HG02840 (cell line): ENCODE data around the gene KAZN.

Source experiments
- ATAC-seq: cut with Tn5 transposase; IDR thresholded peaks from one replicate; pipeline ENCODE4 v1.9.1; 2021; ENCODE audit warnings: mild to moderate bottlenecking, moderate library complexity, moderate number of reproducible peaks; ENCODE audit not compliant: unreplicated experiment, low FRiP score

Gene KAZN

DNA sequence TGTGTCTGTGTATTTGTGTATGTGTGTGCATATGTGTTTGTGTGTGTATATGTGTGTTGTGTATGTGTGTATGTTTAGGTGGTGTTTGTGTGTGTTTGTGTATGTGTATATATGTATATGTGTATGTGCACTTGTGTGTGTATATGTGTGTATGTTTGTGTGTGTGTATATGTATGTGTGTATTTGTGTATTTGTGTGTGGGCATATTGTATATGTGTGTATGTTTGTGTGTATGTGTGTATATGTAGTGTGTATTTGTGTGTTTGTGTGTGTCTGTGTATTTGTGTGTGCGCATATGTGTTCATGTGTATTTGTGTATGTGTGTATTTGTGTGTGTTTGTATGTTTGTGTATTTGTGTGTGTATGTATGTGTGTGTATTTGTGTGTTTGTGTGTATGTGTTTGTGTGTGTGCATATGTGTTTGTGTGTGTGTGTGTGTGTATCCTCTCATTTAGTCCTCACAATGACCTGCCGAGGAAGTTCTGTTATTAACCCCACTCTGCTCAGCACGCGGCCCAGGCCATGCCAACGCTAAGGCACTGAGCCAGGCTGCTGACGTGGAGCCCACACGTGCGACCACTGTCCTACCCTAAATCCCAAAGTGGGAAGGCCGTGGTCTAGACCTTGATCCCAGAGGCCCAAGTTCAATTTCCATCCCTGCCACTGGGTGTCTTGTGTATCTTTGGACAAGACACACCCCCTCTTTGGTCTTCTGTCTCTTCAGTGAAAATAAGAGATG is 511.8 kb downstream of the KAZN start:
- no peak for ATAC-seq

DNA sequence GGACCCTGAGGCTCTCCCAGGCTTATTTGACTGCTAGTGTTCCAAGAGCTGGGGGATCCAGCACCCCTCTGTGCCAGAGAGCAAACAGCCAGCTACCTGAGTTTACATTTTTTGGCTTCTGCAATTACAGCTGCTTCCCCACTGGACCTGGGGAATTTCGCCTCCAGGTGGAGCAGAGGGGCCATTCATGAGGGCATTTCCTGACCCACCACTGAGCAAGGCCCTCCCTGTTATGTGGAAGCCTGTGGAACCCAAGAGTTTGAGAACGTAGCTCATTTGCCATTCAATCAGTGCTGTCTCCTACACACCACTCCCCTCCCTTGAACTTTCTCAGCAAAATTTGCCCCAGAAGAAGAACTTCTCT is 512.4 kb downstream of the KAZN start:
- ATAC-seq = no peak

DNA sequence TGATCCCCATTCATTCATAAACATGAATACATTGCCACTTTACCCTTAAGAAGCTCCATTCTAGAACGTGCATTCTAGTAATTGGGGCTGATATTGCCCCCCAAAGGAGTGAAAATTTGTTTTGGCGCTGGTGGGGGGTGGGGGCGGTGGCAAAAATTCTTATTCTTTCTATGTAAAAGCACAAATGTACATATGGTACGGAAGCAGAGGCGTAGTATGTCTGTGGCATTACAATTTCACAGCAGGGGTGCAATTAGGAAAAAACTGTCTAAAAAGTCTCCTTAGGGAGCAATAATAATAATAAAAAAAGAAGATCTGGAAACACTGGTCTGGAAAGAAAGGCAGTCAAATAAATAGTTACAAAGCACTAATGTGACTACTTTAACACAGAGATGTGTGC is 514.7 kb downstream of the KAZN start:
- no peak for ATAC-seq

DNA sequence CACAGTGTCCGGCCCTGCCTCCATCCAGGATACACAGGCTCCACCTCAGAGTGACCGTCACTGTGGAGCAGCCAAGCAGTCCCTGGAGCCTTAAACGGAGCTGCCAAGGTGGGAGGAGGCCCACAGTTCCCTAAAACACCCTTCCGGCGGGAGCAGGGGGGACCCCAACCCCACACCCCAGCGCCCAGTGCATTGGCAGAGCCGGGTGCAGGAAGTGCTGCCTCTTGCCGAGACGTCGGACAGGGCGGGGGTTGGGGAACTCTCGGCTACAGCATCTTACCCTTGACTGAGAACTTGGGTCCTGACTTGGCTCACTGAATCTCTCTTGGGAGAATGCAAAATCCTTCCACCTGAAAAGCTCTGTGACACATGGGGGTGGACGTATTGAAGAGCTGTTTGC is 516.4 kb downstream of the KAZN start:
- no peak for ATAC-seq

DNA sequence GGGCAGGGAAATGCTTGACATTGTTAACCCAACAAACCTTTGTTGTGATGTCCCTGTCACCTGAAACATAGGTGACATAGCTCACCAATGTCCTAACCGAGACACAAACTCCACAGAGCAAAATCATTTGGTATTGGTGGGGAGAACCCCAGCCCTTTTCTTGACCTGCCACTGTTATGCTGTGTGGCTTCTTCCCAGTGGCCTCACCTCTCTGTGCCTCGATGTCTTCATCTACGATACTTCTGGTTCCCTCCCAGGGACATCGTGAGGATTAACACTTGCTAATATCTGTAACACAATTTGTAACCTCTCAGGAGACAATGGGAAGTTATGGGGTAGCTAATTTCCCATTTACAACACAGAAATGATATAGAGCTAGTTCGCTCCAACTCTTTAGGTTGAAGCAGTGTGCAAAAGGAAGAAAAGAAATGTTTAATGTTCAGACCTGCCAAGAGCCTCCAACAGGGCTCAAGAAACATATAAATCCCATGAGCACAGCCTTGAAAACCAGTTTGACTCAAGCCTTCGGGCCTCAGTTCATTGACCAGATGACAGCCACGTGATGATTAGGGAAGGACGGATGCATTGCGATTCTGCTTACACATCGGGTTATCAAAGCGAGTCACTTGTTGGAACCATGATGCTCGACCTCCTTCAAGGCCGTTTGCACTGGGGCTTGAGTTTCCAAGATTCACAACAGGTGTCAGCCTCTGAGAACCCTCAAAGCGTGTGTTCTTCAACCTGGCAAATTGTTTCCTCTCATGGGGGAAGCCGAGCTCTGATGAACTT is 517.3 kb downstream of the KAZN start:
- no peak for ATAC-seq

DNA sequence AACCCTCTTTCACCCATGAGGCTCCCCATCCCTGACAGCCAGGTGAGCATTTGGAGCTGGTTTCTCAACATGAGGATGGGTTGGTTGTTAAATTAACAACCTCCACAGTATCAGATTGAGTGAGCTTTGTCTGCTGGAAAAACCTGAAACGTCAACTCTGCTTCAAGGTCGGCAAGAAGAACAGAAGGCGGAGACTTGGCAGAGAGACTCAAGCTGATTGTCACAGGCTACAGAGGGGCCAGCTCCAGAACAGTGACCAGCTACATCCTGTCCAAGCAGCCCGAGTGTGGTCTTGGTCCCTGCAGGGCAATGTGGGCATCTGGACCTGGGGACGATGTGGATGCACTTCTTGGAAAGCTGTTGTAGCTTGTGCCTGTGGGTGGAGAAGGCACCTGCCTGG is 518.5 kb downstream of the KAZN start:
- ATAC-seq = no peak

DNA sequence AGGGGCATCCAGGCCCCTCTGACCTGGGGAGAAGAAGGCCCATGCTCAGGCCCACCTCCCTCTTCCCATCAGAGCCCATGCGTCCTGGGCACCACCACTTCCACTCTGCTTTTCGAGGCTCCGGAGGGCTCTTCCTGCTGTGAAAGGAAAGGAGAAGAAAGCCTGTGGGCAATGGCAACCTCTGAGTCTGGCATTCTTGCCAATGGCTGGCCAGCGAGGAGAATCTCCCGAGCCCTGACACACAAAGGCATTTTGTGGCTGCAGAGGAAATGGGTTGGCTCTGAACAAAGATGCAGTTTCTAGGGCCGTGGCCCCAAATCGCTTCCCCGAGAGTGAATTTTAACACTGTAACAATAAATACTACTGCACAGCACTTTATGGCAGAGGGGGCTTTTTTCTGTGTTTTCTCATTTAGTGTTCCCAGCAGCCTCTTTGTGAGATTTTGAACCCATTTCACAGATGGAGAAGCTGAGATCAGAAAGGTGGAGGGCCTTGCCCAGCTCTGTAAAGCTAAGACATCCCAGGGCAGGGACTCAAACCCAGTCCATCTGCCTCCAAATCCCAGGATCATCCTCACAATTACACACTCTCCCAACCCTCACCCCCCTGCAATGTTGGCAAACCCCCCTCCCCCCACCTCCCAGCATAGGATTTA is 519.3 kb downstream of the KAZN start:
- ATAC-seq = no peak

DNA sequence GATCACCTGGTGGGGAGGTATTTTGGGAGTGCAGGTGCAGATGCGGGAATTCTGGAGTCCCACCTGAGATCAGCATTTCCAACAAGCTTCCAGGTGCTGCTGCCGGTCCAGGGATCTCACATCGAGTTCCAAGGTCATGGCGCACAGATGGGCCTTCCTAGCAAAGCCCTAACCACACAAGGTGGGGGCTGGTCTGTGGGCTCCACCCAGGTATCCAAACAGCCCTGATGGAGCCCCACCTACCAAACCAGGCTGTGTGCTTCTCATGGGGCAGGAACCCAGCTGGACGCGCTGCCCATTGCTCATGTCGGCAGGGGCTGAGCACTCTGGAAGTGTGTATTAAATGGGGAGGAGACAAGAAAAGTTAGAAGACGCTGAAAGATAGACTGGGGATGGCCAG is 520.1 kb downstream of the KAZN start:
- ATAC-seq = no peak

DNA sequence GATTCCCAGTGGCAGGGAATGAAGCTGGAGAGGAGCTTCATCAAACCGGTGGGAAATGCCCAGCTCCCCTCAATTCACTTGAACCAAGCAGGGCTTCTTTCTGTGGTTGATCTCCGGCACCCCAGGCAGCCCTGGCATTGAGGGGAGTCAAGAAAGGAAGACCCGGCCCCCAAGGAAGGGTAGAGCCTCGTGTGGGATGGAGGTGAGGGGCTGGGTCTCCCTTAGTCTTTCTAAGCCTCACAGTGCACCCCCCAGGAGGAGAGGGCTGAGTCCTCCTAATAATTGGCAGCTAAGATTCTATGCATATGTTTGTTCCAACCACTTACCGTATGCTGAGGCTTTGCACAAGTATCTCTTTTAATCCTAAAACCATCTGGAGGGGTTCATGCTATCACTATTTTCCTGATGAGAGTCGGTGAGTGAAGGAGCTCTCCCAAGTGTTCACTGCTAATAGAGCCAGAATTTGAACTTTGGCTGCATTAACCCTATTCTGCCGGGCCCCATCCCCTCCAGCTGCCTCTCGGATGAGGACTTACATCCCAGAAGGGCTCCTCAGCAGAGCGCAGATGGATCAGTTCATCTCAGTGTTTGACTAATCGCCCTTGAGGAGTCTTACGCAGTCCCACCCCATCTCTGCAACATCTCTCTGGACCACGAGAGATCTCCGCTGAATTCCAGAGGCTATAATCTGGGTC is 521.9 kb downstream of the KAZN start:
- ATAC-seq = no peak

DNA sequence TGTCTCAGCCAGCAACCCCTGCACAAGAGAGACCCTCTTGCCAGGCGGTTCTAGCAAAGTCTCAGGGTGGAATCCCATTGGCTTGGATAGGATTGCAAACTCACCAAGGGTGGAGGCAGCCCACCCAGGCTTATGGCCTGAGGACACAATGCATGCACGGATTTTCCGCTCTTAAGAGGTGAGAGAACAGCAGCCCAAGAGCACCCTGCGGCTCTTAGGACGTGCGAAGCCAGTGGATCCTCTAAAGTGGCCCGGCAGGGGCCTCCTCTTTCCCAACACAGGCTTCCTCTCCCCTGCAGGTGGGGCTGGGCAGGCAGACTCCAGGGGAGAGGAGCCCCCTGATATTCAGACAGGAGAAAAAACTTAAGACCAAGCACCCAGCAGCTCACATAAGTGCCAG is 523.8 kb downstream of the KAZN start:
- no peak for ATAC-seq

DNA sequence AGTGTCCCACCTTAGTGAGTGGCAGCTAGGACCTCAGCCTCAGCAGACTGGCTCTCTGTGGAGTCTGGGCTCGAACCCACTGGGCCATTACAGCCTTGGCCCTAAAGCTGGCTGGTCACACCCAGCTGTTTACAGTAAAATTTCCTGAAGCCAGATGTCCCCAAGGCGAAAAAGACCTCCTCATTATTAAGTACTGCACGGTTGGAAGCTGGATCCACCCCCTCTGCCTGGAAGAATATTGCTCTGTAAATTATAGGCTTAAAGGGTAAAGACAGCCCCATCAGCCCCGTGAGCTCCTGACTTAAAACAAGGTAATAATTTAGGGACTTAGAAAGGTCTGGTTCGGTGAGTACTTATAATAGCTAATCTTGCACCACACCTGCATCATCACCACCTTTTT is 524.8 kb downstream of the KAZN start:
- ATAC-seq = no peak

DNA sequence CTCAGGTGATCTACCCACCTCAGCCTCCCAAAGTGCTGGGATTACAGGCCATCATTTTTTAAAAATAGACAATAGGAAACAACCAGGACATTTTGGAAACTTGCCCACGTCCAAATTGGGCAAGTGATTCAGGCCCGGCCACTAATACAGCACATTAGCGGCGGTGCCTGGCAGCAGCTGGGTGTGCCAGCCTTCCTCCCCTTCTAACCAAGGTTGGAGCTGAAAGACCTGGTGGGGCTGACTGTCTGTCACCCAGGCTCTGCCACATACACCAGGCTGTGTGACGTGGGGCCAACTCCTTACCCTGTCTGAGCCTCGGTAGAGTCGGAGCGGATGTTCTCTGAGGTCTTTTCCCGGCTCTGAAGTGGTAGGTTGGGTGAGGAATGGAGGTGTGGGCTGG is 525.4 kb downstream of the KAZN start:
- no peak for ATAC-seq

DNA sequence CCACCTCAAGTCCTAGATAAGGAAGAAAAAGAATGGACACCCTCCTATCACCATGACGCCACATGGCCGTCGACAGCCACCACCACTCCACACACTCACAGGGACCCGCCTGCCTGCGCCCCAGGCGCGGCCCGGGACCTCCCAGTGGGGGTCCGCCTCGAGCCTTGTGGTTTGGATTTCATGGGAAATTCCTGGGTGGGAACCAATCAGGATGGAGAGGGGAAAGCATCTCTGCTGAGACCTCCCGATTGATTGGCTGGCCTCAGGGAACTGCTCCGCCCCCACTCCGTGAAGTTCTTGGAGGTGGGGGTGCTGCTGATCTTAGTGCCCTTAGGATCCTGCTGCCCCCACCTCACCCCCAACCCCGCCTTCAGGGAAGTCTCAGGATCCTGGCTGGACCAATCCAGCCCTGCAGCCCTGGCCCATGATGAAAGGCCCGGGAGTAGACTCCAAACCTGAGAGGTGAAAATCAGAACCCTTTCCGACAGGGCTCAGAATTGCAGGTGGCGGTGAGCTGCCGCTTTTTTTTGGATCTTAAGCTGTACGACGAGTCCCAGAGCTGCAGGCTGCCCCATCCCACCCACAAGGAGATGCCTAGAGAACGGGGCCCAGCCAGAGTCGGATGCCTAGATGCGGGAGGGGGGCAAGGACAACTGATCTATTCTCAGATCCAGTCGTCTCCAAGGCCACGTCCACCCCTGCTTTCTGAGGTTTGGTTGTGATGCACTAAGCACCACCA is 526.0 kb downstream of the KAZN start:
- no peak for ATAC-seq

DNA sequence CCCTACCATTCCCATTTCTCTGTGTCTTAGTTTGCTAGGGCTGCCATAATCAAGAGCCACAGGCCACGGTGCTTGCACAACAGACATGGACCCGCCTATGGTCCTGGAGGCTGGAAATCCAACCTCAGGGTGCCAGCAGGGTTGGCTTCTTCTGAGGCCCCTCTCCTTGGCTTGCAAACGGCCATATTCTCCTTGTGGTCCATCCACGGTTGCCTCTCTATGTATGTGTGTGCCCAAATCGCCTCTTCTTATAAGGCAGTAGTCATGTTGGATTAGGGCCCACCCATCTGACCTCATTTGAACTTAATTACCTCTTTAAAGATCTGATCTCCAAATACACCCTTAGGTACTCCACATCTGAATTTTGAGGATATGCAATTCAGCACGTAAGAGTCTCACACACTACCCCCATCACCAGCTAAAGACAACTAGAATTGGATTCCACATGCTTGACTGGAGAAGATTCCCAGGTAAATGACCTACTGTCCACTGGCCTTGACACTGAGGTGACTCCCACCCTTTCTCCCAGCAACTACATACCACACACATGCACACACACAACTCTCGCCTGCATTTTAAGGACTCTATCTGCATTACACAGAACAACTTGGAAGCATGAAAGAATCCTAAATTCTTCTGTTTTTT is 526.7 kb downstream of the KAZN start:
- no peak for ATAC-seq

DNA sequence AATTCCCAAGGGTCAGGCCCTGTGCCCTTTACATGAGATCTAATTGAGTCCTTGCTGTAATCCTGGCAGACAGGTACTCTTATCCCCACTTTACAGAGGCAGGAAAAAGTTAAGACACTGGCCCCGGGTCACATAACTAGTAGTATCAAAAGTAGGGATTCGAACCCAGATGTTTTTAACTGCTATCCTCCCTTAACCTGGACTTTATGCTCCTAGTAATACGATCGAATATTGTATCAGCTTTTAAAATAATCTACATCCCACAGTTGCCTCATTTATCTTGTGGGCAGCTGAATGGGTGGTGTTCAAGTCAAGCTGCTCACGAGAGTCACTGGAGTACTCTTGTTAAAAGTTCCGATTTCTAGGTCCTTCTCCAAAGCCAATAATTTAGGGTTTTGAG is 529.6 kb downstream of the KAZN start:
- ATAC-seq = no peak

DNA sequence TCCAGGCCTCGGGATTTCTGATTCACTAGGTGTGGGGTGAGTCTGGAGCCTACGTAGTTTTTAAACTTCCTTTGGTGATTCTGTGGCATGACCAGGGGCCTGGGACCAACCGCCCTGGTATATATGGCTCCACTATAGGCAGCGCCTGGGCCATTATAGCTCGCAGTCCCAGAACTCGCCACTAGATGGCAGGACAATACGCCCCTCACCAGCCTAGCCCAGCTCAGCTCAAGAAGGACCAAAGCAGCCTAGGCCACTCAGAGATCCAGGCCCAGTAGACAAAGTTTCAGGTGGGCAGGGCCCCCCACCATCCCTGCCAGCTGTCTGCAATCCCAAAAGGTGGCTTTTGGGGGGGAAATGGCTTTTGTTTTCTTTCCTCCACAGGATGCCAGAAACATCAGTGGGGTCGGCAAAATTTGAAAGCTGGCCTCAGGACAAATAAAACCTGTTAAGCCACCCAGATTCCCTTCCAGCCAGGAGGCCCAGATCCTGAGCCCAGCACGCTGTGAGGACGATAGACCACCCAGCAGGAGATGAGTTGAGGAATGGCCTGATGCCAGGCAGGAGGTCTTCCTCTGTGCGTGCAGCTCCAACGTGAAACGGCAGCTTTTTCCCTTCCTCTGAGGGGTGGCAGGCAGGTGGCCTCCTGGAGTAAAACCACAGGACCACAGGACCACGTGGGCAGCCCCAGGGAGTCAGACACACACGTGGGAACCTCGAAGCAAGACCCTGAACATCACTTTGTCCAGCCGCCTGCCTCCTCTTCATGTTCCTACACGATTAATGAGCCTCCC is 530.2 kb downstream of the KAZN start:
- ATAC-seq = no peak

DNA sequence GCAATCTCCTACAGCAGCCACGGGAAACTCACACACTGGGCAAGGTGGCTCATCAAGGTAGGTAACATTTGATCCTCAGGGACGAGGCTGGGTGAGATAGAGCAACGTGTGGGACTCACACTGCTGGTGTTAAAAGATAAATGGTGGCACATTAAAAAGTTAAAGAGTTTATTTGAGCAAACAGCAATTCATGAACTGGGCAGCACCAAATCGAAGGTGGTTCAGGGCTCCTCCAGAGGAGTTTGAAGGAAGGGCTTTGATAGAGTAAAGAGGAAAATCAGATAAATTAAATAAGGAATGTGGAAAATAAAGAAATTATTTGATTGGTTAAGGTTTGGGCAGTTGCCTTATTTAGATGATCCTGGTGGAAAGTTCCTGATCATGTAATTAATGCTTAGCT is 531.5 kb downstream of the KAZN start:
- no peak for ATAC-seq

DNA sequence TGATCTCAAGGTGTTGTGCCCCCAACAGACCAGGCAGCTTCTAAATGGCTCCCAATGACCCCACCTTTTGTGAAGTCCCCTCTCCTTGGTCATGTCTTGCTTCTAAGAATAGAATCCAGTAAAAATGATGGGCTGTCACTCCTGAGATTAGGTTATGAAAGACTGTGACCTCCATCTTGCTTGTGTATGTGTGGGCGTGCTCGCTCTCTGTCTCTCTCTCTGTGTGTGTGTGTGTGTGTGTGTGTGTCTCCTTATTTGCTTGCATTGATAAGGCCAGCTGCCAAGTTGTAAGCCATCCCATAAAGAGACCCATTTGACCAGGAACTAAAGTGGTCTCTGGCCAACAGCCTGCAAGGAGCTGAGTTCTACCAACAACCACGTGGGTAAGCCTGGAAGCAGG is 532.1 kb downstream of the KAZN start:
- ATAC-seq = no peak

DNA sequence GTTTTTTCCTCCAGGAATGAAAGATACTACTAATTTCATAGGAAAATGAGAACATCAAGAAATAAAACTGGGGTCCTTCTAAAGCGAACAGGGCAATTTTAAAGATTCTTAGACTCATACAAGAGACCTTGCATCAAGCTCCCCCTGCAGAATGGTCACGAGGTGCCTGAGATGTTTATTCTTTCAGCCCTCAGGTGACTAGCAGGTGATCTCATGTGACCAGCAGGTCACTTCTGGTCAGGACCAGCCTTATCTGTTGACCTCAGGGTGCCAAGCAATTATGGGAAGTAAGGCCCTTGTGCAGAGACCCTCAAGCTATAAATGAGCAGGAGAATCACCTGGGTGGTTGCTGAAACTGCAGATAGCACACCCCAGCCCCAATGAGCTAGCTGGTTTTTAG is 534.5 kb downstream of the KAZN start:
- ATAC-seq = no peak
